Endothelial cell of umbilical vein (primary cell): Measurements from ENCODE around the gene DGKI. TPM values are rescaled to one million over a fixed set of nuclear protein-coding genes. Genes with fewer than 3 reads are reported as not detected.

Experiments used
- BruUV-seq: library from RNA; stranded (reverse); fragments of 400-500 nt; replicated peaks from 2 replicates; lab custom pipeline; 2021; lab: Mats Ljungman, UMichigan
- CTCF ChIA-PET: fragments of 300-600, 350-600 bp; sonication (Branson Sonifier 250); formaldehyde crosslinking; loops from one replicate; lab custom pipeline; 2021; ENCODE audit warnings: antibody characterized with exemption, inconsistent platforms; lab: Charles Lee
- POLR2A ChIA-PET: fragments of 300-600, 350-600 bp; sonication (Branson Sonifier 250); formaldehyde crosslinking; loops from one replicate; lab custom pipeline; 2021; ENCODE audit warnings: antibody characterized with exemption, inconsistent platforms; lab: Charles Lee
- DNase-seq: peaks from one replicate; pipeline ENCODE4 v3.0.0-alpha.2; 2011; ENCODE audit warnings: low read depth, low spot score
- FAIRE-seq: peaks from 2 replicates; lab custom pipeline; 2011; peaks lifted over from hg19 to GRCh38; lab: Jason Lieb, UNC
- H2AFZ ChIP-seq: 2 replicates; pipeline ENCODE4 v1.6.0; 2012; ENCODE audit warnings: low read depth, low read length, control low read depth, inconsistent platforms
- H3K27ac ChIP-seq: 2 replicates; pipeline ENCODE4 v1.5.1; 2011; ENCODE audit warnings: low read depth, mild to moderate bottlenecking, control low read depth, low read length, moderate library complexity; ENCODE audit not compliant: insufficient read depth
- H3K27me3 ChIP-seq, 2 experiments: 2 replicates each; pipeline versions ENCODE4 v1.6.0 to v1.6.1; 2011; ENCODE audit warnings: low read length in 2 of 2, mixed read lengths in 1 of 2; ENCODE audit not compliant: control insufficient read depth in 2 of 2, insufficient read depth in 2 of 2
- H3K36me3 ChIP-seq, 2 experiments: 2 replicates in 1 of 2; 3 replicates in 1 of 2; pipeline ENCODE4 v1.5.1; 2011; ENCODE audit warnings: low read length in 2 of 2, mild to moderate bottlenecking in 1 of 2, moderate library complexity in 1 of 2; ENCODE audit not compliant: control insufficient read depth in 2 of 2, insufficient read depth in 2 of 2; ENCODE audit errors: extremely low read depth in 1 of 2
- H3K4me1 ChIP-seq: 3 replicates; pipeline ENCODE4 v1.5.1; 2011; ENCODE audit warnings: mild to moderate bottlenecking, low read length; ENCODE audit not compliant: control insufficient read depth, insufficient read depth; ENCODE audit errors: extremely low read depth
- H3K4me2 ChIP-seq: 2 replicates; pipeline ENCODE4 v1.6.1; 2011; ENCODE audit warnings: low read length, control low read depth, mixed read lengths; ENCODE audit not compliant: insufficient read depth
- H3K4me3 ChIP-seq, 3 experiments: fragments of 200-600 bp in 1 of 3; sonication (generic), shearing (Covaris generic) in 1 of 3; replicated peaks in 1 of 3; 2 replicates each; pipeline ENCODE4 v1.5.1; 2011 to 2016; ENCODE audit warnings: control low read depth in 3 of 3, low read length in 3 of 3, mild to moderate bottlenecking in 2 of 3, inconsistent platforms in 1 of 3, low read depth in 1 of 3, moderate library complexity in 1 of 3; ENCODE audit not compliant: insufficient read depth in 1 of 3
- H3K79me2 ChIP-seq: 2 replicates; pipeline ENCODE4 v1.6.0; 2012; ENCODE audit warnings: low read length, inconsistent platforms; ENCODE audit not compliant: control insufficient read depth, insufficient read depth
- H3K9ac ChIP-seq: replicated peaks from 2 replicates; pipeline ENCODE3; 2011; ENCODE audit warnings: low read length, control low read depth; ENCODE audit not compliant: insufficient read depth; ENCODE audit errors: extremely low read depth
- H3K9me1 ChIP-seq: replicated peaks from 3 replicates; pipeline ENCODE4 v1.6.0; 2011; ENCODE audit warnings: mild to moderate bottlenecking, low read length; ENCODE audit not compliant: control insufficient read depth, insufficient read depth; ENCODE audit errors: extremely low read depth
- H3K9me3 ChIP-seq: replicated peaks from 2 replicates; pipeline ENCODE4 v1.5.1; 2012; ENCODE audit warnings: low read length, inconsistent platforms; ENCODE audit not compliant: control insufficient read depth, insufficient read depth
- H4K20me1 ChIP-seq: replicated peaks from 2 replicates; pipeline ENCODE3; 2011; ENCODE audit warnings: mild to moderate bottlenecking, low read length; ENCODE audit not compliant: control insufficient read depth, insufficient read depth; ENCODE audit errors: extremely low read depth
- CTCF ChIP-seq, 2 donors: IDR thresholded peaks; 1 replicate in 1 of 2; 2 replicates in 1 of 2; pipeline ENCODE4 v1.5.1; 2011; ENCODE audit warnings: low read length in 2 of 2, mild to moderate bottlenecking in 2 of 2, moderate library complexity in 2 of 2, control low read depth in 1 of 2, inconsistent platforms in 1 of 2, low read depth in 1 of 2; ENCODE audit not compliant: insufficient read depth in 1 of 2; ENCODE audit errors: extremely low read depth in 1 of 2
- EZH2 ChIP-seq: IDR thresholded peaks from 2 replicates; pipeline ENCODE4 v1.6.1; 2012; ENCODE audit warnings: borderline replicate concordance, low read depth, mild to moderate bottlenecking, moderate library complexity, low read length, inconsistent platforms; ENCODE audit not compliant: severe bottlenecking
- GATA2 ChIP-seq: IDR thresholded peaks from 2 replicates; pipeline ENCODE4 v1.7.0; 2011; ENCODE audit warnings: low read depth, mild to moderate bottlenecking, moderate library complexity, mixed read lengths, low read length; ENCODE audit not compliant: insufficient read length, insufficient read depth
- POLR2AphosphoS5 ChIP-seq: IDR thresholded peaks from 2 replicates; pipeline ENCODE4 v1.6.1; 2012; ENCODE audit warnings: low read depth, mild to moderate bottlenecking, control low read depth, low read length, moderate library complexity; ENCODE audit not compliant: insufficient read depth
- dilution Hi-C: fragments of 300-500 bp; cut with MboI; formaldehyde crosslinking; loops from one replicate; pipeline ENCODE4 v1.15.0; 2019; ENCODE audit warnings: low sequenced_read_pairs; ENCODE audit not compliant: extremely low pct_ligation_motif_present
- intact Hi-C: fragments of 100-400 bp; cut with micrococcal nuclease; formaldehyde crosslinking; loops from one replicate; pipeline ENCODE4 v1.10.0; 2022
- polyA plus RNA-seq, 4 experiments: library from polyadenylated mRNA; depleted of rRNA in 3 of 4; stranded (reverse) in 3 of 4; unstranded in 1 of 4; fragments of >200 nt; gene quantifications; 2 replicates each; pipeline versions ENCODE4 v1.2.1 to v1.2.3, GENCODE V29; 2011 to 2012; ENCODE audit warnings: missing spikeins in 1 of 4
- total RNA-seq: library from RNA; stranded (reverse); gene quantifications from 2 replicates; pipeline ENCODE4 v1.2.3, GENCODE V29; 2021
- TF ChIP-seq, protein P1 (sequence below): IDR thresholded peaks from 2 replicates; pipeline ENCODE4 v1.6.1; 2011; ENCODE audit not compliant: insufficient read depth, insufficient read length

Gene DGKI
- total and polyA plus RNA-seq, 2 donors (not counting 3 experiments of a cell fraction or from before 2014, with no cell fraction given): 0.11 to 0.51 TPM

DNA sequence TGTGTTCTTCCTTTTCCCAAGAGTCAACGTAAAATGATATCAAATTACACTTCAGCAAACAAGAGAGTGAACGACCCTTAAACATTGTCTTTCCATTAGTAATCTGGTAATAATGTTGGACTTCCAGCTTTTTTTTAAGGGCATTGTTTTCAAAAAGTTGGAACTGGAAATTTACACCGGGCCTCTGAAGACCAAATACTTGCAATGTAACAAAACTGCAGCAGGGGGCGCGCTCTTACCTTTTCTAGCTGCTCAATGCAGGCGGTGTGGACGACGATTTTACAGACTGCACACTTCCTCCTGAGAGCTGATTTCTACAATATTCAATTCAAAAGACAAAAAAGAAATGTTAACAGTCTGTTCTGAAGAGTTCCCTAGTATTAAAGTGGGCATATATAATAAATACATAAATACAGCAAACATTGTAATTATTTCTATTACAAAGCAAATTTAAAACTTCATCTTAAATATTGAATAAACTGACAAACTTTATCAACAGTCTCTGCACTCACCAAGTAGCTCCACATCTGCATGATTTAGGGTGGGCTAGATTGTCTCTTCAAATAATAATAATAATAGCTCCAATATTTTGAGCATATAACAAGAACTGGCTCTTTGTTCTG is 190.4 kb downstream of the DGKI start:
- dilution Hi-C loops: no loop called here
- POLR2A ChIA-PET: no interaction called here
- Histone ChIP-seq H3K27ac (no peak overlapping the region), H2AFZ (no peak overlapping the region), H3K79me2 (no peaks in the 10 kb centered on the region), H3K9me1 (no peaks in the 10 kb centered on the region), H3K36me3 (no peaks in the 10 kb centered on the region), H3K9me3 (no peaks in the 10 kb centered on the region), H3K4me1 (peaks cover 9% of the 10 kb centered on the region), H3K9ac (no peak overlapping the region), H3K4me2 (no peak overlapping the region), H3K27me3 (no peaks in the 10 kb centered on the region), H3K4me3 (no peak overlapping the region), H4K20me1 (no peaks in the 10 kb centered on the region)
- TF ChIP-seq GATA2: no peak
- TF ChIP-seq, protein P1, sequence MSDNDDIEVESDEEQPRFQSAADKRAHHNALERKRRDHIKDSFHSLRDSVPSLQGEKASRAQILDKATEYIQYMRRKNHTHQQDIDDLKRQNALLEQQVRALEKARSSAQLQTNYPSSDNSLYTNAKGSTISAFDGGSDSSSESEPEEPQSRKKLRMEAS: no peak
- no peak for TF ChIP-seq POLR2AphosphoS5
- TF ChIP-seq EZH2: no peak
- TF ChIP-seq CTCF (IDR thresholded peaks at IDR 0.05; ENCODE audit: extremely low read depth in 1 of 2, insufficient read depth in 1 of 2, low read depth in 1 of 2, low read length in 2 of 2): peak; percentile 77
- DNase-seq (peak; percentile 89), FAIRE-seq (peak; percentile 73)
- BruUV-seq: no TSS peak
- intact Hi-C loops: loop anchor here (1.0 to 5.0 kb wide), 5 partner anchors 49 to 352 kb away; no protein-coding TSS in a partner anchor
- CTCF ChIA-PET: interaction anchor here (0.6 to 5.2 kb wide), 56 partner anchors 9 to 1082 kb away, joined by 3 to 56 read pairs (median 4); partner anchors contain the start of genes CREB3L2 and DGKI
